Measurements from ENCODE around the gene BRINP3. TPM values are rescaled to one million over a fixed set of nuclear protein-coding genes. Genes with fewer than 3 reads are reported as not detected.
A peak's percentile ranks its signal among the peaks of the same experiment; 100 is the strongest.

BRINP3 gene
- total RNA-seq, 1 experiment from 2014 or later: not detected

GRCh38 chr1:190177555-190177954 lies 300.1 kb downstream of the BRINP3 start:
- no TSS peak for BruUV-seq (replicated peaks)
- Histone ChIP-seq H3K36me3 (ENCODE audit: low read depth, low read length) (no peaks in the 10 kb centered on the region), H3K27ac (ENCODE audit: low read length) (no peak overlapping the region), H2AFZ (ENCODE audit: low read length) (no peak overlapping the region), H3K9me2 (replicated peaks; ENCODE audit: low read length) (no peaks in the 10 kb centered on the region), H3K4me3 (ENCODE audit: low read length) (no peak overlapping the region), H3K4me2 (ENCODE audit: low read length) (no peak overlapping the region), H3K27me3 (ENCODE audit: low read length) (no peaks in the 10 kb centered on the region), H3K79me2 (ENCODE audit: low read length) (no peaks in the 10 kb centered on the region), H3F3A (ENCODE audit: low read length, unreplicated experiment) (no peaks in the 10 kb centered on the region), H3K4me1 (ENCODE audit: insufficient read depth, low read length) (peaks cover 9% of the 10 kb centered on the region), H4K20me1 (ENCODE audit: low read length) (no peaks in the 10 kb centered on the region), H3K9ac (ENCODE audit: low read length) (no peak overlapping the region), H3K9me3 (ENCODE audit: low read length) (no peaks in the 10 kb centered on the region)
- ChIA-PET CTCF (no interaction called here), POLR2A (ENCODE audit: unreplicated experiment) (no interaction called here)
- TF ChIP-seq EZH2phosphoT487 (IDR thresholded peaks at IDR 0.05; ENCODE audit: borderline replicate concordance, low read length) (no peak), EZH2 (IDR thresholded peaks at IDR 0.05; ENCODE audit: low read length, unreplicated experiment) (no peak), CTCF (conservative IDR thresholded peaks at IDR 0.05; ENCODE audit: low read depth, low read length) (no peak)
- DNase-seq (no peak), ATAC-seq (no peak)
- intact Hi-C loops (cut with micrococcal nuclease): no loop called here

GRCh38 chr1:190176776-190177175 lies 300.9 kb downstream of the BRINP3 start:
- Histone ChIP-seq H3F3A (ENCODE audit: low read length, unreplicated experiment) (no peaks in the 10 kb centered on the region), H3K27ac (ENCODE audit: low read length) (no peak overlapping the region), H3K27me3 (ENCODE audit: low read length) (no peaks in the 10 kb centered on the region), H3K9me3 (ENCODE audit: low read length) (no peaks in the 10 kb centered on the region), H3K9me2 (replicated peaks; ENCODE audit: low read length) (no peaks in the 10 kb centered on the region), H3K36me3 (ENCODE audit: low read depth, low read length) (no peaks in the 10 kb centered on the region), H3K9ac (ENCODE audit: low read length) (no peak overlapping the region), H4K20me1 (ENCODE audit: low read length) (no peaks in the 10 kb centered on the region), H3K79me2 (ENCODE audit: low read length) (no peaks in the 10 kb centered on the region), H3K4me3 (ENCODE audit: low read length) (no peak overlapping the region), H3K4me2 (ENCODE audit: low read length) (no peak overlapping the region), H2AFZ (ENCODE audit: low read length) (no peak overlapping the region), H3K4me1 (ENCODE audit: insufficient read depth, low read length) (peaks cover 9% of the 10 kb centered on the region)
- no TSS peak for BruUV-seq (replicated peaks)
- intact Hi-C loops (cut with micrococcal nuclease): no loop called here
- CTCF ChIA-PET: no interaction called here
- no peak for TF ChIP-seq CTCF (conservative IDR thresholded peaks at IDR 0.05; ENCODE audit: low read depth, low read length)
- no peak for TF ChIP-seq EZH2 (IDR thresholded peaks at IDR 0.05; ENCODE audit: low read length, unreplicated experiment)
- TF ChIP-seq EZH2phosphoT487 (IDR thresholded peaks at IDR 0.05; ENCODE audit: borderline replicate concordance, low read length): no peak
- POLR2A ChIA-PET (ENCODE audit: unreplicated experiment): no interaction called here
- ATAC-seq (no peak), DNase-seq (peak; percentile 29)

GRCh38 chr1:190175320-190175719 lies 302.3 kb downstream of the BRINP3 start:
- Histone ChIP-seq H3K4me1 (ENCODE audit: insufficient read depth, low read length) (peaks cover 17% of the 10 kb centered on the region), H3F3A (ENCODE audit: low read length, unreplicated experiment) (no peaks in the 10 kb centered on the region), H3K4me2 (ENCODE audit: low read length) (no peak overlapping the region), H3K79me2 (ENCODE audit: low read length) (no peaks in the 10 kb centered on the region), H3K9me3 (ENCODE audit: low read length) (no peaks in the 10 kb centered on the region), H3K9me2 (replicated peaks; ENCODE audit: low read length) (no peaks in the 10 kb centered on the region), H3K4me3 (ENCODE audit: low read length) (no peak overlapping the region), H2AFZ (ENCODE audit: low read length) (no peak overlapping the region), H3K9ac (ENCODE audit: low read length) (no peak overlapping the region), H3K27ac (ENCODE audit: low read length) (no peak overlapping the region), H3K27me3 (ENCODE audit: low read length) (no peaks in the 10 kb centered on the region), H4K20me1 (ENCODE audit: low read length) (no peaks in the 10 kb centered on the region), H3K36me3 (ENCODE audit: low read depth, low read length) (no peaks in the 10 kb centered on the region)
- POLR2A ChIA-PET (ENCODE audit: unreplicated experiment): no interaction called here
- intact Hi-C loops (cut with micrococcal nuclease): no loop called here
- no peak for DNase-seq
- CTCF ChIA-PET: no interaction called here
- BruUV-seq (replicated peaks): no TSS peak
- TF ChIP-seq EZH2phosphoT487 (IDR thresholded peaks at IDR 0.05; ENCODE audit: borderline replicate concordance, low read length): no peak
- ATAC-seq: no peak

Measured in PC-3 (cell line).